ENCODE measurements around the gene ACSL3.
A peak's percentile ranks its signal among the peaks of the same experiment; 100 is the strongest.

The ACSL3 gene

DNA sequence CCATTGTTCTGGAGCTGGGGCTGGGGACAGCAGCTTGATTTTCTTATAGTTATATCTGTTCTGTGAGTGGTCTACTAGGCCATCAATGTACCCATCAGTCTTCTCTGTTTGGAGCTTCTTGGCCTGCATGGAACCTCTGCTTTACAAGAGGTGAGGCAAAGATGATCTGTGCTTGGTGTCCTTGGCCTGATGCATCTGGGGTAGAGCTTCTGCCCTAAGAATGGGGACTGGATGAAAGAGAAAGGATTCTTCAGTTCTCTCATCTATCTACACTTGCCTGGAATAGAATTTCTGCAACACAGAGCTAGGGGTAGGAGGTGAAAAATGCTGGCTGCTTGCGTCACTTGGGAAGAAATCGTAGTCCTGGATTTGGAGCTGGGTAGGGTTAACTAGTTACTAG lies 46.2 kb downstream of the ACSL3 start:
- H3K9me3 Mint-ChIP-seq = no peaks in the 10 kb centered on the region

DNA sequence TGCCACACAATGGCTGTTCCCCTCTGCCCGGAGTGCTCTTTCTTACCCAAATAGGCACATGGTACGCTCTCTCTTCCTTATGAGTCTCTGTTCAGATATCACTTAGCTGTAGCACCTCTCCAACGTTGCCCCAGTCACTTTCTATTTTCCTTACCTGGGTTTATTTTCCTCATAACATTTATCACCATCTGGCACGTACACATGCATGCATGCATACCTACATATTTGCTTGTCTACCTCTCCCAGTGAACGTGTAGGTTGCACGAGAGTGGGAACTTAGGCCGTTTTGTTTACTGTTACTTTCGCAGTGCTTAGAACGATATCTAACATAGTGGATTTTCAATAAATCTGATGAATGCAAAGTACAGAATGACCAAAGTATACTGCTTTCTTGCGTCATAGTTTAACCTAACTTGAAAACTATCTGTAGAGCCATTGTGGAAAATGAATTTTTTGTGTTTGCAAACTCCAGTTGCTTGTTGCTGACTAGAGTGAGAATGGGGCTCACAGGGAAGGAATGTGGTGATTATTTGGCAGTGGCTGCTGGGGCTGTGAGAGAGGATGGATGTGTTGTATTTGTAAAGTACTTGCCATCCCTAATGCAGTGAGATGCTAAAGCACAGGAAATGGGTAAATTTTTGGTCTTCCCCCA lies 47.1 kb downstream of the ACSL3 start:
- Mint-ChIP-seq H3K9me3 (no peaks in the 10 kb centered on the region), H3K4me1 (peaks cover 41% of the 10 kb centered on the region), H3K36me3 (ENCODE audit: low read depth) (peaks cover 48% of the 10 kb centered on the region), H3K27me3 (ENCODE audit: low read depth) (no peaks in the 10 kb centered on the region), H3K4me3 (no peak overlapping the region), H3K27ac (no peak overlapping the region)
- TF ChIP-seq, protein P1, sequence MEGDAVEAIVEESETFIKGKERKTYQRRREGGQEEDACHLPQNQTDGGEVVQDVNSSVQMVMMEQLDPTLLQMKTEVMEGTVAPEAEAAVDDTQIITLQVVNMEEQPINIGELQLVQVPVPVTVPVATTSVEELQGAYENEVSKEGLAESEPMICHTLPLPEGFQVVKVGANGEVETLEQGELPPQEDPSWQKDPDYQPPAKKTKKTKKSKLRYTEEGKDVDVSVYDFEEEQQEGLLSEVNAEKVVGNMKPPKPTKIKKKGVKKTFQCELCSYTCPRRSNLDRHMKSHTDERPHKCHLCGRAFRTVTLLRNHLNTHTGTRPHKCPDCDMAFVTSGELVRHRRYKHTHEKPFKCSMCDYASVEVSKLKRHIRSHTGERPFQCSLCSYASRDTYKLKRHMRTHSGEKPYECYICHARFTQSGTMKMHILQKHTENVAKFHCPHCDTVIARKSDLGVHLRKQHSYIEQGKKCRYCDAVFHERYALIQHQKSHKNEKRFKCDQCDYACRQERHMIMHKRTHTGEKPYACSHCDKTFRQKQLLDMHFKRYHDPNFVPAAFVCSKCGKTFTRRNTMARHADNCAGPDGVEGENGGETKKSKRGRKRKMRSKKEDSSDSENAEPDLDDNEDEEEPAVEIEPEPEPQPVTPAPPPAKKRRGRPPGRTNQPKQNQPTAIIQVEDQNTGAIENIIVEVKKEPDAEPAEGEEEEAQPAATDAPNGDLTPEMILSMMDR (IDR thresholded peaks at IDR 0.05; ENCODE audit: unreplicated experiment in 3 of 3) = no peak

More for the DNA sequence above, 46.2 kb downstream of the ACSL3 start:
- no peak overlapping the region for H3K4me3 Mint-ChIP-seq
- peaks cover 48% of the 10 kb centered on the region for H3K36me3 Mint-ChIP-seq (ENCODE audit: low read depth)
- TF ChIP-seq, protein P1 (IDR thresholded peaks at IDR 0.05; ENCODE audit: unreplicated experiment in 3 of 3) = no peak
- H3K4me1 Mint-ChIP-seq = peaks cover 32% of the 10 kb centered on the region
- H3K27me3 Mint-ChIP-seq (ENCODE audit: low read depth) = no peaks in the 10 kb centered on the region
- no peak overlapping the region for H3K27ac Mint-ChIP-seq

DNA sequence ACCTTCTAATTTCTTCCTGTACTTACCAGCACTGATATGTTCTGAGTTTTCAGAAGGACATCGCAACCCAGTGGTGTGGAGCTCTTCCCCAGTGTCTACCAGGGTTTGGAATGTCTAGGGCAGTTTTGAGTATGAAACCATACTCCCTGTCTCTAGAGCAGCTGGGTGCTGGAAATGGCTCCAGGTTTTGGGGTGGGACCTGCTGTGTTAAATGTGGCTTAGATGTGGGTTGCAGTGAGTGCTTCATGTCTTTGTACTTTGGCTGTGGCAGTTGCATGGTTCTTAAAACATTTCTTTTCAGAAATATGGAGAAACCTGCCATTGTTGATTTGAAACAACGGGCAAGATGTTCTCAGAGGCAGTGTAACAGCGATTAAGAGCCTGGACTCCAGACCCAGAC lies 48.5 kb downstream of the ACSL3 start:
- TF ChIP-seq, protein P1 (IDR thresholded peaks at IDR 0.05; ENCODE audit: unreplicated experiment in 3 of 3) = no peak
- no peaks in the 10 kb centered on the region for H3K27me3 Mint-ChIP-seq (ENCODE audit: low read depth)
- no peak overlapping the region for H3K27ac Mint-ChIP-seq
- H3K9me3 Mint-ChIP-seq = no peaks in the 10 kb centered on the region
- peaks cover 49% of the 10 kb centered on the region for H3K4me1 Mint-ChIP-seq
- peaks cover 51% of the 10 kb centered on the region for H3K36me3 Mint-ChIP-seq (ENCODE audit: low read depth)
- H3K4me3 Mint-ChIP-seq = no peak overlapping the region

DNA sequence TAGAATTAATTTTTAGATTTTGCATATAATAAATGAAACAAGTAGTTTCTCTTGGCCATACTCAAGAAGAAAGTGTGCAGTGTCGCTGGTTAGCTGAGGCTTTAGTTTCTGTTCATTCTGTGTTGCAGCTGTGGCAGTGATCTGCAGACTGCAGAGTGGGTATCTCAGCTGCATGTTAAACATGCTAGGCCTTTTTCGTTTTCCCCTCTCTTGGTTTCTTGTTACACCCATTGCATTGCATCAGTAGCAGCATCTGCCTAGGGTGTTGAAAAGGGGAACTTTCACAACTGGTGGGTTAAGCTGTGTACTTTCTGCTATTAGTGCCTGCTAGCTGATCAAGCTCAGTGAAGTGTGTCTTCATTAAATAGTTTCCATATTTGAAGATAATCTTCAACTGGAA lies 51.3 kb downstream of the ACSL3 start:
- Mint-ChIP-seq H3K4me1 (peaks cover 47% of the 10 kb centered on the region), H3K27ac (peak overlapping the region; percentile 18 to 75 (median 34)), H3K36me3 (ENCODE audit: low read depth) (peaks cover 48% of the 10 kb centered on the region), H3K9me3 (no peaks in the 10 kb centered on the region), H3K27me3 (ENCODE audit: low read depth) (no peaks in the 10 kb centered on the region), H3K4me3 (peak overlapping the region in 1 of 3 experiments; percentile 9)
- TF ChIP-seq, protein P1 (IDR thresholded peaks at IDR 0.05; ENCODE audit: unreplicated experiment in 3 of 3) = no peak

DNA sequence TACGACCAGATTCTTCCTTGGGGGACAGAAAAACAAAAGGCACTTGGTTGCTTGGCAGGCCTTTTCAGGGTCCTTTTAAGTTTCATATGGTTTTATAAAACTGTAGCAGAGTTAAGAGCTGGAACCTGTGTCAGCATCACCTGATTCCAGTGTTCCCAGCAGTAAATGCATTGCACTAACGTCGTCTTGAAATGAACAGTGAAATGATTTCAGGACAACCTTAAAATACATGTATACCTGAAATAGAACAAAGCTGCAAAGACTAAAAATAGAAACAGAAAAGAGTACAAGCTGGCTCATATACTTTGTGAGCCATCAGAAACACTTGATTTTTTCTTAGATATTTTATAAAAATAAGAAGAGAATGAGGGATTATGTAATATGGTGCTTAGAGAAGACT lies 51.9 kb downstream of the ACSL3 start:
- peaks cover 45% of the 10 kb centered on the region for H3K36me3 Mint-ChIP-seq (ENCODE audit: low read depth)
- TF ChIP-seq, protein P1 (IDR thresholded peaks at IDR 0.05; ENCODE audit: unreplicated experiment in 3 of 3) = no peak
- no peaks in the 10 kb centered on the region for H3K27me3 Mint-ChIP-seq (ENCODE audit: low read depth)
- peaks cover 44% of the 10 kb centered on the region for H3K4me1 Mint-ChIP-seq
- H3K9me3 Mint-ChIP-seq = no peaks in the 10 kb centered on the region
- no peak overlapping the region for H3K4me3 Mint-ChIP-seq
- H3K27ac Mint-ChIP-seq = peak overlapping the region in 1 of 3 experiments; percentile 60

Measured in nephron (organoid).